ENCODE measurements around the gene GSN. TPM values are rescaled to one million over a fixed set of nuclear protein-coding genes. Genes with fewer than 3 reads are reported as not detected.

The GSN gene
- total RNA-seq, 4 donors from 2014 or later: 628 to 986 (median 782) TPM

DNA sequence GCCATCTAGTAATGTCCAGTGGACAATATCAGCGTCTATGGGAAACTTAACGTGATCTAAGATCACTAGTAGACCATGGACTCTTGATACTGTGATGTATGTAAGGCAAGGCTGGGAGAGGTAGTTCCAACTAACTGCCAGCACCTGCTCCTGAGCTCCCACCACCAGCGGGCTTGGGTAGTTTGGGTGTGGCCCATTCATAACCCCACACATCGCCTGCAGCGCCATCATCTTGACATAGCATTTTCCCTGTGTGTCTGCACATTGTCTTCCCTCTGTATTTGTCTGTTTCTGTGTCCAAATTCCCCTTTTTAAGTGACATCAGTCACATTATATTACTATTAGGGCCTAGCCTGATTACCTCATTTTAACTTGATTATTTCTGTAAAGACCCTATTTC, 28.1 kb upstream of the GSN start:
- 95% methylated on average over 5 of the region's 5 CpGs; no CpG with 5 or more reads in 1 of the 2 donors for WGBS, 2 donors (ENCODE audit: low coverage in 1 of 2)
- intact Hi-C loops (cut with DNase I; ENCODE audit: low total_unique reads): no loop called here

DNA sequence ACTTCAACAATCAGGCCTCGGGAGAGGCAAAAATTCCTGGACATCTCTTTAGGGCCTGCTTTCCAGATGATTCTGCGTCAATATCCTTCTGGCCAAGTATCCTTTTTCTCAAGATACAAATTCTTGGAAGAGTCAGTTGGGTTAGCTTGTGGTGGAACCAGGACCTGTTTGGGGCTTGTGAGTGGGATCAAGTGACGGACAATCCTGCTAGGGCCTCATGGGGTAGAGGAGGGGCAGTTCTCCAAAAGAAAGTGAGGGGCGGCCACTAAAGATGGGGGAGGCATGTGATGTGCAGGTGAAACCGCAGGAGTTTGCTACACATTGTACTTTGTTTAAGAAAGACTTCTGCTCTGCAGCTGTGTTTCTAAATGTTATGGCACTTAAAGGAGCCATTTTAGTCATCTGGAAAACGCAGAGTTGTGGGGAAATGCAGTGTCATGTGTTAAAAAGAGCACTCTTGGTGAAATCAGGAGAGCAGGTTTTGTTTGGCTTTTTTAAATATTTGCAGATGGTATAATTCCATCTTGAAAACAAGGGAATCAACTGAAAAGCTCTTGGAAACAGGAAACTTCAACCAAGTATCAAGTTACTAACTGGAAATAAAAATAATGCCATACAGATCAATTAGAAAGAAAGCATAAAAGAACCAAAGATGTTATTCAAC, 27.4 kb upstream of the GSN start:
- Histone ChIP-seq H3K9me3 (peaks cover 0 to 6% of the 10 kb centered on the region in 2 donors), H3K36me3 (peaks cover 0 to 7% (median 0%) of the 10 kb centered on the region in 4 donors), H3K4me1 (peaks cover 0 to 13% (median 9%) of the 10 kb centered on the region in 4 donors), H3K4me3 (no peak overlapping the region), H3K27ac (peak overlapping the region in 1 of 4 donors; percentile 66), H3K27me3 (no peaks in the 10 kb centered on the region)
- 82 to 84% methylated on average over 5 to 6 of the region's 6 CpGs for WGBS, 2 donors (ENCODE audit: low coverage in 1 of 2)
- intact Hi-C loops (cut with DNase I; ENCODE audit: low total_unique reads) (no loop called here), in situ Hi-C loops (cut with MboI; ENCODE audit: low pct_ligation_motif_present in 1 of 4, low pct_unique_long_range_greater_than_20kb in 1 of 4, low sequenced_read_pairs in 3 of 4) (no loop called here)
- TF ChIP-seq EP300 (IDR thresholded peaks at IDR 0.05; ENCODE audit: low read depth) (no peak), CTCF (IDR thresholded peaks at IDR 0.05) (no peak), POLR2AphosphoS5 (IDR thresholded peaks at IDR 0.05) (no peak), POLR2A (IDR thresholded peaks at IDR 0.05) (no peak)
- DNase-seq: no peak

More for the DNA sequence above, 28.1 kb upstream of the GSN start:
- DNase-seq: no peak
- Histone ChIP-seq H3K4me3 (no peak overlapping the region), H3K36me3 (peaks cover 0 to 7% (median 0%) of the 10 kb centered on the region in 4 donors), H3K4me1 (peaks cover 0 to 13% (median 9%) of the 10 kb centered on the region in 4 donors), H3K9me3 (peaks cover 0 to 6% of the 10 kb centered on the region in 2 donors), H3K27me3 (no peaks in the 10 kb centered on the region), H3K27ac (no peak overlapping the region)
- no peak for TF ChIP-seq POLR2AphosphoS5 (IDR thresholded peaks at IDR 0.05)
- TF ChIP-seq CTCF (IDR thresholded peaks at IDR 0.05): no peak
- TF ChIP-seq EP300 (IDR thresholded peaks at IDR 0.05; ENCODE audit: low read depth): no peak
- no peak for TF ChIP-seq POLR2A (IDR thresholded peaks at IDR 0.05)
- in situ Hi-C loops (cut with MboI; ENCODE audit: low pct_ligation_motif_present in 1 of 4, low pct_unique_long_range_greater_than_20kb in 1 of 4, low sequenced_read_pairs in 3 of 4): no loop called here

DNA sequence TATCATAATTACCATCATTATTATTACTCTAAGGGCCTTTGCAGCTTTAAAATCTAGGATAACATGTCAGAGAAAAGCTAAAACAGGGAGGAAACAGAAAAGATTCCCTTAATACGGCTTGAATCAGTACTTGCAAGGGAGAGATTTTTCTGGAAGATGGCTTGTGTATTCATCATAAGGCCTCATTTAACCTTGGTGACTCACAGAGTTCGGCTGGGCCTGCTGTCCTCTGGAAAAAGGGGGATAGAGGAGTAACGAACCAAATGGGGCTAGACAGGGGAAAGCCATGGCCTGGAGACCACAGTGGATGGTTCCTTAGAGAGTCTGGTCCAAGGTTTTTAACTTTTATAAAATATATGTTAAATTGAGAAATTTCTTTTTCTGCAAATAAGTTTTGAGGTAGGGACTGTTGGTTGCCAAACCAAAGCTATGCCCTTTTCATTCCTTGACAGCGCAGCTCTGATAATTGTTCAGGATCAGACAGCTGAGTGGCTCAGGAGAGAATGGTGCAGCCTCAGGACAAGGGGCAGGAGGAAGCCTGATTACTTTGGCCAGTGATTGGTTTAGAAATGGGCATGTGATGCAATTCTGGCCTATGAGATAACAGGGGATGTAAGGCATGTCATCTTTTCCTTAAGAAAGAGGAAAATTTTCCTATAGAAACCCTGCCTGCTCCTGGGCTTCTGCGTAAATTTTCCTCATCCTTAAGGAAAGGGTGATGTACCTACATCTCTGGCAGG, 25.6 kb upstream of the GSN start:
- Histone ChIP-seq H3K36me3 (peaks cover 0 to 7% (median 0%) of the 10 kb centered on the region in 4 donors), H3K4me1 (peaks cover 0 to 13% (median 9%) of the 10 kb centered on the region in 4 donors), H3K9me3 (peaks cover 0 to 6% of the 10 kb centered on the region in 2 donors), H3K4me3 (no peak overlapping the region), H3K27ac (peak overlapping the region; percentile 12 to 66 (median 44)), H3K27me3 (no peaks in the 10 kb centered on the region)
- TF ChIP-seq CTCF (IDR thresholded peaks at IDR 0.05) (no peak), POLR2AphosphoS5 (IDR thresholded peaks at IDR 0.05) (no peak), POLR2A (IDR thresholded peaks at IDR 0.05) (no peak), EP300 (IDR thresholded peaks at IDR 0.05; ENCODE audit: low read depth) (no peak)
- DNase-seq: no peak
- intact Hi-C loops (cut with DNase I; ENCODE audit: low total_unique reads) (no loop called here), in situ Hi-C loops (cut with MboI; ENCODE audit: low pct_ligation_motif_present in 1 of 4, low pct_unique_long_range_greater_than_20kb in 1 of 4, low sequenced_read_pairs in 3 of 4) (no loop called here)
- WGBS, 2 donors (ENCODE audit: low coverage in 1 of 2): 66% methylated on average over 4 to 5 of the region's 5 CpGs

GRCh38 chr9:121242959-121243346, 25.0 kb upstream of the GSN start:
- DNase-seq: no peak
- intact Hi-C loops (cut with DNase I; ENCODE audit: low total_unique reads): no loop called here
- in situ Hi-C loops (cut with MboI; ENCODE audit: low pct_ligation_motif_present in 1 of 4, low pct_unique_long_range_greater_than_20kb in 1 of 4, low sequenced_read_pairs in 3 of 4): no loop called here
- Histone ChIP-seq H3K4me3 (no peak overlapping the region), H3K9me3 (peaks cover 0 to 6% of the 10 kb centered on the region in 2 donors), H3K36me3 (peaks cover 0 to 7% (median 0%) of the 10 kb centered on the region in 4 donors), H3K4me1 (peaks cover 0 to 13% (median 9%) of the 10 kb centered on the region in 4 donors), H3K27me3 (no peaks in the 10 kb centered on the region), H3K27ac (peak overlapping the region; percentile 12 to 66 (median 44))
- no peak for TF ChIP-seq CTCF (IDR thresholded peaks at IDR 0.05)
- TF ChIP-seq EP300 (IDR thresholded peaks at IDR 0.05; ENCODE audit: low read depth): no peak
- TF ChIP-seq POLR2AphosphoS5 (IDR thresholded peaks at IDR 0.05): no peak
- no peak for TF ChIP-seq POLR2A (IDR thresholded peaks at IDR 0.05)
- 80 to 84% methylated on average over 1 to 4 of the region's 4 CpGs for WGBS, 2 donors (ENCODE audit: low coverage in 1 of 2)

Measured in transverse colon (tissue), 4 donors.